GM19351 (cell line): ENCODE measurements around the gene NR3C2.

Experiments used
- ATAC-seq: cut with Tn5 transposase; IDR thresholded peaks from one replicate; pipeline ENCODE4 v1.9.1; 2021; ENCODE audit warnings: mild to moderate bottlenecking, moderate library complexity; ENCODE audit not compliant: unreplicated experiment

Gene NR3C2

GRCh38 chr4:148118179-148118578, 324.0 kb downstream of the NR3C2 start:
- no peak for ATAC-seq

DNA sequence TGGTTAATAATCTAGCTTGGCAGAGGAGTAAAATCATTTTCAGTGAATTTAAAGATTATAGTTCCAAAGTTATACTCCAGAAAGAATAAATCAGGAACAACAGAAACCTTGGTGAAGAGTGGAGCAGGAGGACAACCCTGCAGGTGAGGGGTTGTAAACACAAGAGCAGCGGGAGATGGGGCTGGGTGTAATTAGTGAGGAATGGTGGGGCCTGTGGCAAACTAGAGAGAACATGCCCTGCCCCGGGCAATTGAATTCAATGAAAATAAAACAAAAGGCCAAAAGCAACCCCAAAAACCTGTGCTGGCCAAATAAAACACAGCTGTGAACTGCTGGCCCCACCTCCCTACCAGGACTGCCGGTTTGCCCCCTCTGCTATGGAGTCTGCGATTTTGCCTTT, 325.2 kb downstream of the NR3C2 start:
- no peak for ATAC-seq

- no peak for ATAC-seq
Observed at GRCh38 chr4:148116264-148116663, 325.9 kb downstream of the NR3C2 start.

- no peak for ATAC-seq
Observed at GRCh38 chr4:148114436-148114835, 327.8 kb downstream of the NR3C2 start.

DNA sequence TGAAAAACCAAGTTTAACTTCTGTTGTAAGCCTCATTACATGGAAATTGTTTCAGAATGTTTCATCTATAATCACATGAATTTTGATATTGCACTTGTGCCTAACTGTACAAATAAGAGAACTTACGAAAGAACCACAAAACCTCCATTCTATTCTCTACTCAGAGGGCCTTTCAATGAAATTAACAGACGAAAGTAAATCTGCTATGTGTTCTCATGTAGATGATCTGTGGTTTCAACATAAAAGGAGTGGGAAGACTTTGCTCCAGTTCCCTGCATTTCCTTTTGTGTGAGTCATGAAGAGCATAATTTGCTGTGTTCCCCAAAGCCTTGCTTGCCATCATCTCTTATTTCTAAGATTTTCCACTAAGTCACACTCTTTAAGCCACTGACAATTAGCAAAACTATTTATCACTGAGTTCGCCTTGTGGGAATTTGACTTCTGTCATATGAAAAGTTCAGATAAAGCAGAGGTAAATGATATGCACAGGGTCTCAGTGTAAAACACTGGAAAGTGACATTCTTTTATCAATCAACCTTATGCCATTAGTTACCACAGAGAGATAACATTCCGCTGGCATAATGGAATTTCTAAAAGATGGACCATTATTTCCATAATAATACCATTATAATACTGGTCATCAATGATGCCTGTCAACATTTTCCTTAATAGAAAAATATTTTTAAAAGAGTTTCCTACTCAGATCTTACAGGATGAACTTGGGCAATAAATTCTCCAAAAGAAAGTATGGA, 329.8 kb downstream of the NR3C2 start:
- no peak for ATAC-seq

DNA sequence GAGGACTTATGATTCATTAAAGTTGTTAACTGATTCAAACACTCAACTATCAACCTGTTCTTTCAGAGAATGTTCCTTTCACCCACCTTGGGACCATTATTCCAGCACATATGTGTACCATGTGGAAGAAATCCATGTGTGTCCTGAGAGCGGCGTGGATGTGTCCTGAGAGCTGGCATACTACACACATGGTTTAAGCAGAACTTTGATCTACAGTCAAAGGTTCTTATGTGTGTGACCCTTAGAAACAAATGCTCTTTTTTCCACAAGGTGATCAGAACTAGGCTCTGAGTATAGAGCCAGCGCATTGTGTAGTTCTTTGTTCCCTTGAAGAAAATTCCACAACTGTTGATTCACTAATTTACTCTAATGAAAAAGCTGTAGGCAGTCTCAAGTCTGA, 332.0 kb downstream of the NR3C2 start:
- ATAC-seq = no peak

DNA sequence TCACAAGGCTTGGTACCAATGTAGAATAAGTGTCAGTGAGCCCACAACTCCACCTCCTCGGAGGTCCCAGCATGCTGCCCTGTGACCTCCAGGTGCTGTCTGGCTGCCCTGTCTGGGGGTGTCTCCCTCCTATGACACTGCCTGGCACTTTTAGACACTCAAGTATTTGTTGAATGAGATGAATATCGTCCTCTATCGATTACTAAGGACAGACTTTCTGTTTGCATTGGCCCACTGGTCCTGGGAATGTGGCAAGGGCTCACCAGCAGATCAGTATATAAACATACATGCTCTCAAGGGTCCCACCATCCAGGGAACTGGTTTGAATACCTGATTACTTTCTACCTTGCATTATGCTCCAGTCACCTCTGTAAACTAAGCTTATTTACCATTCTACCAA, 333.0 kb downstream of the NR3C2 start:
- ATAC-seq = no peak

- ATAC-seq = no peak
Observed at GRCh38 chr4:148108766-148109165, 333.4 kb downstream of the NR3C2 start.

DNA sequence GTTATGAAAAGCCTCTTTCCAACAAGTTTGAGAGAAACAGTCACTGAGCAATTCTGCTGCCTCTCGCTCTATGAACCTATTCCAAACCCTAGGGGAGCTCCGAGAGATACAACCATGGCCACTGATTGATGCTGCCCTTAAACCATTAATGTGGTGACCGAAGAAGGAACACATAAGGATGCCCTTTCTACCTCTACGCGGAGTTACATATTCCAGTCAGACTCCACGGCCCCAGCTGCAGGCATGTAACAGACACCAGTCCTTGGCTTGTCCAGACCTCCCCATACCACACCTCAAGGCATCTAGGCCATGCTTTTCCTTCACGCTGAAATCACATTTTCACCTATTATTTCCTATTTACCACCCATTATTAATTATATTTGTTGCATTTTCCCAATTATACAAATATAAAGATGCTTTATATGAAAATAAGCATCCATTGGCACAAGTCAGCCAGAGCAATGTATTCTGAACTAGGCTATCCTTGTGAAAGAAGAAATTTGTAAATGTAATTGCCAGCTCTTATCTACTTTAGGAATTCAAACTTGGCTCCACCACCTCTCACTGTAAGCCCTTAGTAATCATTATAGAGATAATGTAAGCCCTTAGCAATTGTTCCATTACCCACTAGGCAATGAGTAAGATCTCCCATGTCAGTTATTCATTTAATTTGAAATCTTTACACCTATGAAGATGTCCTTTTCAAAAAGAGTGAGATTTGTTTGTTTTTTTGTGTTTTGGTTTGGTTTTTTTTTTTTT, 338.4 kb downstream of the NR3C2 start:
- ATAC-seq = no peak

DNA sequence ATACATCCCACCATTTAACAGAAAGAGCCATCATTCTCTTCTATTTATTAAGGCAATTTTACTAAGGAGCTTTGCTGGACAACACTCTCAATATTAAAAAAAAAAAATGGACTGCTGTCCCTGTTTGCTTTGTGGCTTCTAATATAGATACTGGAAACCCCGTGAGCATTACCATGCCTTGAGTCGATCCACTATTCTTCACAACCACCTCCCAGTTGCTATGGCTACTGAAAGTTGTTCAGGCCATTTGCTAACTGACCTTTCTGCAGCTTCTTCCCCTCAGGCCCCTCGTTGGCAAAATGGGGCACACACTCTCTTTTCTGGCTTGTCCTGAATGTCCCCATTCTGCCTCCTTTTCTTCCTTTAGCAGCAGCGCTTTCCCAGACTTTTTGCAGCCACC, 340.4 kb downstream of the NR3C2 start:
- no peak for ATAC-seq

GRCh38 chr4:148101235-148101634, 341.0 kb downstream of the NR3C2 start:
- ATAC-seq = no peak

DNA sequence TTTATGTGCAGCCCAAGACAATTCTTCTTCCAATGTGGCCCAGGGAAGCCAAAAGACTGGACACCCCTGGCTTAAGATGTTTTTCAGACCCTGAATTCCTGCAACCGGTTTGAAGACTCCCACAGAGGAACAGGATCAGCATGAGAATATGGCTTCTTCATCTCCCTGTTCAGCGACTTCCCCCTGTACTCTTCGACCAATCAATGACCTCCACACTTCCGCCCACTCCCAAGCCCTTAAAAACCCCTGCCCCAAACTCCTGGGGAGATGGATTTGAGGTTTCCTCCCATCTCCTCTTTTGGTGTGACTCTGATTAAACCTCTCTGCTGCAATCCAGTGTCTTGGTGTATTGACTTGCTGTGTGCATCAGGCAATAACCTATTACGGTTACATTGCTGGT, 344.4 kb downstream of the NR3C2 start:
- no peak for ATAC-seq

DNA sequence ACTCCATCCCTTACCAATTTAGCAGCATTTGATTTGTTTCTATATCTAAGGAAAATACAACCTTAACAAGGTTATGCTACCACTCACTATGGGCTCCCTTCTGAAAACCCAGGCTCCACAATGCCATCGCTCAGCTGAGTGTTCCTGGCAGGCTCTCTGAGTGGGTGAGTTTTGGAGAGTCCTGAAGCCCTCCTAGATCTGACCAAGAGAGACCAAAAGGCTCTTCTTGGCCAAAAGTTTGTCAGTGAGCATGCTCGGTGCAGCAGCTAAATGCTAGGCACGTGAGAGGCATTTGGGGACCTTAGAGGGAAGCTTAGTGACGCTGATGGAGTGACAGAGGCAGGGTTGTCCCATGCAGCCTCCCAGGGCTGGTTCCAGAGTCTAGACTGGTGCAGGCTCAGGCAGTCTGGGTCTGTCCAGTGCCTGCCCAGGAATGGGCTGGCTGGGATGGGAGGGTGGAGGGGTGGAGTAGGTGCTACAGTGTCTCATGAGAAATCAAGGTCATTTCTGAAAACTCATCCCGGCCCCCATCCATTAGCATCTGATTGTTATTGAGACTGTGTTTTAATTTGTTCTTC, 346.8 kb downstream of the NR3C2 start:
- no peak for ATAC-seq

DNA sequence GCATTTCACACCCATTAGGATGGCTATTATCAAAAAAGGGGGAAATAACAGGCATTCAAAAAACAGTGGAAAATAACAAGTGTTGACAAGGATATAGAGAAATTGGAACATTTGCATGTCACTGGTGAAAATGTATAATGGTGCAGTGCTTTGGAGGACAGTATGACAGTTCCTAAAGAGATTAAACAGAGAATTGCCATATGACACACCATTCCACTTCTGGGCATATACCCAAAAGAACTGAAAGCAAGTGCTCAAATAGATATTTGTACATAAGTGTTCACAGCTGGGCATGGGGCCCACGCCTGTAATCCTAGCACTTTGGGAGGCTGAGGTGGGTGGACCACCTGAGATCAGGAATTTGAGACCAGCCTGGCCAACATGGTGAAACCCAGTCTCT, 348.1 kb downstream of the NR3C2 start:
- no peak for ATAC-seq

GRCh38 chr4:148093065-148093464, 349.1 kb downstream of the NR3C2 start:
- ATAC-seq = no peak

DNA sequence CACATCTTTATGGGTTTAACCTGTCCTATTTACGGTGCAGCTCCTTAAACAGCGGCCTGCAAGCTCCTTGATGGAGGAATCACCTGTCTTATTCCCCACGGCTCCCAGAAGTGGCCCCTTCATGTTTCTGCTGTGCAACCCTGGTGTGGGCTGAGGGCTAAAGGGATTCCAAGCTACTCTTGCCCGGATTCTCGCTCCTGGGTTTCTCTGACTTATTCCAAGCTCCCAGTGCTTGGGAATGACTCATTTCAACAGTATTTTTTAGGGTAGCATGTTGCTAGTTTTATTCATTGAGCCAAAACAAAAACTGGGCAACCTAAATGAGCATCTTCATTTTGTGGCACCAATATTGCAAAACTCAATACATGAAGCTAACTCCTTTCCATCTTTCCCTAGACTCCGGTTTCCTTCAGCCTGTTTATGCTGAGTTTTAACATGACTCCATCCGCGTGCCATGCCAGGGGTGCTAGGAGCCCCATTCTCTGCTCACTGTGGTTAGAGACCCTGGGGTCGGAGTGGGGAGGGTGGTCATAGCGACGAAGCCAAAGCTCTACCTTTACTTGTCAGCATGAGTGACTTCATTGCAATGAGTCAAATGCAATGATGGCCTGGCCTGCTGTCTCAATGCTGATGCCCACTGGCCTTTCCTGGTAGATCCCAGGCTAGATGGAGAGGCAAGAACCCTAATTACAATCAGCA, 349.7 kb downstream of the NR3C2 start:
- no peak for ATAC-seq

DNA sequence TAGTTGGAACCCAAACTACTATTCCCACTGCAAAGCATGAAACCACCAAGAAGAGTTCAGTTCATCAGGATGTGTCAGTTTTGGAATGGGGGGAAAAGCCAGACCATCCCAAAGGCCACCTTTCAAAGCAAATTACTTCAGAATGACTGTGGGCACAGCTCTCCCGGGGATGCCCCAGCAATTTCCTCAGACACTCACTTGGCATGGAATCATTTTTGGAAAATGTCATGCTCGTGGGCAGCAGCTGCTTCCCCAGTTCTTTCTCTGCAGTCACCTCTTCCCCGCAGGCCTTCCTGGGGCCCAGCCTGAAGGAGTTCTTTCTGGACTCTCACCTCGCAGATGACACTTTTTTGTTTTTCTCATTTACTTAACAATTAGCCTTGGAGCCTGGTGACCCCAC, 350.3 kb downstream of the NR3C2 start:
- ATAC-seq = no peak

DNA sequence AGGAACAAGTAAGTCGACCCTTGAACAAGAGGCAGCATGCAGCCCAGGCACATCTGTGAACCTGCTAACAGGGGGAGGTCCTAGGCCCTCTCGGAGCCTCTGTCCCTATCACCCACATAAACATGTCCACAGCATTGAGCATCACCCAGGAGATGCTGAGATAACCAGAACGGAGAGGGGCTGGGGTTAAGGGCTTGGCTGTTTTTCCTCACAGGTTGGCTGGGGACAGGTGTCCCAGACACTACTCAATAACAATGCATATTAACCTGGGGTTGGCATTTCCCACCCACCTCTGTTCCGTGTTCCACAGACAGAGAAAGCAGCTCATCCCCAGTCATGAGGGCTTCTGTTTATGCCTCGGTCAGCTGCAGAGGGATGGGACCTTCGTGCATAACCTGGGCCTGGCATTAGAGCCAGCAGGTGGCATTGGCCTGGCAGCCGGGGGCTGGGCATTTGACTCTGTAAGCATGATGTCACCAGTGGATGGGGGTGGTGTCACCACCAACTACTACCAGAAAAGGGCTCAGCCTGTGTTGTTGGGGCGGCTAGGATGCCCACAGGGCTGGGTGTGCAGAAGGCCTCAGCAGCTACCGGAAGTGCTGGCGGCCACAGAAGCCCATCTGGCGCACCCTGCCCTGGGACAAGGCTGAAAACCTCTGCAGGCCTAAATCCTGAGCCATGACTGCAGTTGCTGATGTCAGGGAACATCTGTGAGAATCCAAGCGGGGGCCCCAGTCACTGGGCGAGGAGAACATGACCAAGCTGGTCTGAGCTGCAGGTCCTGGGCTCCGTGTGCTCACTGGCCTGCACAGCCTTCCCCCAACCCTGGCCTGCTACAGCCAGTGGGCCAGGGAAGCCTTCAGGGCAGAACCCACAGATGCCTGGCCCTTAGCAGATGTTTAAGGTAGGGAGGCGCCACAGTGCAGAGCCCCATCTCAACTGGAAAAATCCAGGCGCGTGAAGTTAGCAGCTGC, 351.4 kb downstream of the NR3C2 start:
- no peak for ATAC-seq

- ATAC-seq = no peak
Observed at GRCh38 chr4:148090029-148090428, 352.2 kb downstream of the NR3C2 start.

- ATAC-seq = no peak
Observed at GRCh38 chr4:148089624-148090023, 352.6 kb downstream of the NR3C2 start.
